GM12878 (cell line): ENCODE data around the gene SERPINF2. TPM values are rescaled to one million over a fixed set of nuclear protein-coding genes. Genes with fewer than 3 reads are reported as not detected.

Experiments used
- ATAC-seq: fragments of 200-7000 bp; cut with Tn5 transposase; 3 replicates; pipeline ENCODE4 v1.9.1; 2020; ENCODE audit warnings: mild to moderate bottlenecking, moderate library complexity
- BruUV-seq: library from RNA; stranded (reverse); fragments of 400-500 nt; replicated peaks from 2 replicates; lab custom pipeline; 2021; lab: Mats Ljungman, UMichigan
- CTCF ChIA-PET: fragments of 300-600 bp; sonication (Branson Sonifier 250); formaldehyde crosslinking; extraction: SDS; loops from one replicate; lab custom pipeline; 2021; ENCODE audit warnings: inconsistent platforms; lab: Yijun Ruan, JAX
- POLR2A ChIA-PET: fragments of 350-600 bp; formaldehyde crosslinking; extraction: SDS; loops from one replicate; lab custom pipeline; 2021; ENCODE audit warnings: inconsistent platforms; lab: Charles Lee
- RAD21 ChIA-PET: fragments of 300-600 bp; sonication (Branson Sonifier 250); formaldehyde crosslinking; loops from one replicate; lab custom pipeline; 2023; ENCODE audit warnings: antibody characterized with exemption; ENCODE audit not compliant: unreplicated experiment; lab: Charles Lee
- SMC1A ChIA-PET: fragments of 300-600 bp; sonication (Branson Sonifier 250); formaldehyde crosslinking; loops from one replicate; lab custom pipeline; 2023; ENCODE audit not compliant: unreplicated experiment, uncharacterized antibody; lab: Charles Lee
- DNase-seq: peaks from one replicate; pipeline ENCODE4 v3.0.0-alpha.2; 2011; ENCODE audit warnings: low read depth, low spot score
- FAIRE-seq: peaks from 3 replicates; lab custom pipeline; 2011; peaks lifted over from hg19 to GRCh38; lab: Jason Lieb, UNC
- H2AFZ ChIP-seq: 2 replicates; pipeline ENCODE4 v1.6.0; 2011; ENCODE audit warnings: low read depth, low read length, control low read depth; ENCODE audit not compliant: control insufficient read depth
- H3K27ac ChIP-seq: 2 replicates; pipeline ENCODE4 v1.5.1; 2011; ENCODE audit warnings: control low read depth; ENCODE audit not compliant: control insufficient read depth, insufficient read depth
- H3K27me3 ChIP-seq, 2 experiments: replicated peaks in 1 of 2; 2 replicates each; pipeline versions ENCODE4 v1.6.0 to v1.6.1; 2011; ENCODE audit warnings: low read length in 1 of 2; ENCODE audit not compliant: control insufficient read depth in 2 of 2, insufficient read depth in 2 of 2
- H3K36me3 ChIP-seq, 2 experiments: 2 replicates each; pipeline ENCODE4 v1.5.1; 2011; ENCODE audit warnings: low read length in 1 of 2; ENCODE audit not compliant: control insufficient read depth in 2 of 2, insufficient read depth in 2 of 2
- H3K4me1 ChIP-seq: 2 replicates; pipeline ENCODE4 v1.6.1; 2011; ENCODE audit warnings: mild to moderate bottlenecking, low read length, moderate library complexity, mixed read lengths; ENCODE audit not compliant: control insufficient read depth, insufficient read depth
- H3K4me2 ChIP-seq: 2 replicates; pipeline ENCODE4 v1.6.0; 2011; ENCODE audit warnings: control low read depth; ENCODE audit not compliant: control insufficient read depth, insufficient read depth
- H3K4me3 ChIP-seq: fragments of 200-600 bp; sonication (generic); 2 replicates; pipeline ENCODE4 v1.5.1; 2016
- H3K79me2 ChIP-seq: 2 replicates; pipeline ENCODE4 v1.6.0; 2011; ENCODE audit warnings: low read length; ENCODE audit not compliant: control insufficient read depth, insufficient read depth
- H3K9ac ChIP-seq: 2 replicates; pipeline ENCODE4 v1.8.0; 2011; ENCODE audit warnings: low read length, control low read depth, mixed read lengths; ENCODE audit not compliant: control insufficient read depth, insufficient read depth
- H3K9me3 ChIP-seq: replicated peaks from 3 replicates; pipeline ENCODE4 v1.5.1; 2011; ENCODE audit warnings: mild to moderate bottlenecking, low read length; ENCODE audit not compliant: control insufficient read depth, insufficient read depth
- H4K20me1 ChIP-seq: 2 replicates; pipeline ENCODE4 v1.6.0; 2011; ENCODE audit not compliant: control insufficient read depth, insufficient read depth
- ATF7 ChIP-seq: fragments of 450-650 bp; IDR thresholded peaks from 2 replicates; pipeline ENCODE4 v1.6.1; 2016; ENCODE audit warnings: low read depth, mild to moderate bottlenecking
- CEBPZ ChIP-seq: fragments of 150-350 bp; IDR thresholded peaks from 2 replicates; pipeline ENCODE4 v1.6.1; 2016; ENCODE audit warnings: low read depth, low read length
- ELK1 ChIP-seq: IDR thresholded peaks from 2 replicates; pipeline ENCODE4 v1.6.1; 2012; ENCODE audit warnings: low read depth, low read length, improper control_type of control experiment
- FOS ChIP-seq: IDR thresholded peaks from 3 replicates; pipeline ENCODE4 v1.6.1; 2011; ENCODE audit warnings: borderline replicate concordance; ENCODE audit not compliant: insufficient read length; ENCODE audit errors: extremely low read depth
- MAX ChIP-seq: IDR thresholded peaks from 2 replicates; pipeline ENCODE4 v1.6.1; 2012; ENCODE audit warnings: low read depth, low read length, improper control_type of control experiment
- MTA3 ChIP-seq: IDR thresholded peaks from 2 replicates; pipeline ENCODE4 v1.6.1; 2012; ENCODE audit warnings: low read length, inconsistent platforms, borderline replicate concordance
- PRDM15 ChIP-seq: fragments of 450-650 bp; formaldehyde crosslinking; IDR thresholded peaks from 2 replicates; pipeline ENCODE4 v1.4.0; 2020; ENCODE audit warnings: mild to moderate bottlenecking, moderate library complexity
- SPI1 ChIP-seq: IDR thresholded peaks from 2 replicates; pipeline ENCODE4 v1.6.1; 2011; ENCODE audit warnings: low read depth, mild to moderate bottlenecking, low read length, moderate library complexity, borderline replicate concordance; ENCODE audit not compliant: insufficient read depth
- SUZ12 ChIP-seq: fragments of 200-600 bp; sonication (generic); IDR thresholded peaks from one replicate; pipeline ENCODE4 v1.6.1; 2018; ENCODE audit warnings: antibody characterized with exemption, mild to moderate bottlenecking; ENCODE audit not compliant: unreplicated experiment
- ZNF274 ChIP-seq: IDR thresholded peaks from one replicate; pipeline ENCODE4 v1.8.0; 2011; ENCODE audit not compliant: insufficient read length, insufficient read depth
- ZSCAN29 ChIP-seq: fragments of 450-650 bp; IDR thresholded peaks from 2 replicates; pipeline ENCODE4 v1.6.1; 2017; ENCODE audit warnings: mild to moderate bottlenecking, moderate library complexity
- WGBS: methylation state at CpG from one replicate; pipeline ENCODE4 v1.1.6; 2016; ENCODE audit warnings: low lambda C conversion rate; ENCODE audit not compliant: insufficient replicate concordance, insufficient coverage; ENCODE audit errors: missing lambda C conversion rate; 5-methylcytosine and 5-hydroxymethylcytosine counted together
- in situ Hi-C: fragments of 300-500 bp; cut with MboI; formaldehyde crosslinking; loops from 9 replicates; pipeline ENCODE4 v1.14.3; 2018; ENCODE audit warnings: mixed read lengths
- intact Hi-C: fragments of 100-400 bp; cut with micrococcal nuclease; formaldehyde crosslinking; loops from one replicate; pipeline ENCODE4 v1.14.2; 2022; ENCODE audit not compliant: unreplicated experiment
- polyA plus RNA-seq, 11 experiments: library from polyadenylated mRNA; depleted of rRNA in 4 of 11; unstranded in 6 of 11; stranded (reverse) in 5 of 11; fragments of >200 nt; fragmentation: Nextera tagmentation in 4 of 11; fragmentation: Illumina TruSeq in 1 of 11; extraction: Ambion mirVana in 4 of 11; extraction: Trizol in 1 of 11; gene quantifications; 1 replicate in 1 of 11; 2 replicates in 10 of 11; pipeline versions ENCODE4 v1.2.1 to v1.2.3, GENCODE V29; 2011 to 2016; ENCODE audit warnings: inconsistent platforms in 2 of 11, missing spikeins in 2 of 11, low read depth in 1 of 11
- total RNA-seq, 4 experiments: library from RNA; depleted of rRNA in 3 of 4; stranded (reverse); fragments of >200 nt in 3 of 4; fragmentation: Illumina TruSeq in 1 of 4; extraction: Trizol in 1 of 4; gene quantifications; 2 replicates each; pipeline versions ENCODE4 v1.2.1 to v1.2.3, GENCODE V29; 2013 to 2021

Gene SERPINF2
- total and polyA plus RNA-seq, 10 of the 15 experiments (the other 5 are each of a cell fraction or from before 2014, with no cell fraction given), result 0.04 to 0.21 (median 0.12) TPM; not detected in 6

GRCh38 chr17:1800712-1801111 is 58.0 kb downstream of the SERPINF2 start:
- DNase-seq, result no peak
- in situ Hi-C loops (no loop called here), intact Hi-C loops (no loop called here)
- H3K9me3 ChIP-seq, result no peaks in the 10 kb centered on the region
- H3K9ac ChIP-seq, result no peak overlapping the region
- BruUV-seq, result no TSS peak
- TF ChIP-seq ELK1 (no peak), SPI1 (no peak), ZNF274 (no peak), MAX (no peak), ZSCAN29 (no peak), MTA3 (no peak), SUZ12 (no peak), ATF7 (no peak), FOS (no peak), CEBPZ (no peak), PRDM15 (no peak)
- RAD21 ChIA-PET, result no interaction called here
- POLR2A ChIA-PET, result no interaction called here
- H3K4me1 ChIP-seq, result no peaks in the 10 kb centered on the region
- H3K36me3 ChIP-seq, result peaks cover 7 to 24% of the 10 kb centered on the region in 2 experiments
- H2AFZ ChIP-seq, result no peak overlapping the region
- no peaks in the 10 kb centered on the region for H3K27me3 ChIP-seq
- no peak for ATAC-seq
- 99% methylated on average over 4 of the region's 4 CpGs for WGBS
- no peak overlapping the region for H3K4me2 ChIP-seq
- H3K4me3 ChIP-seq, result no peak overlapping the region
- SMC1A ChIA-PET, result no interaction called here
- H3K79me2 ChIP-seq, result no peaks in the 10 kb centered on the region
- no peak overlapping the region for H3K27ac ChIP-seq
- H4K20me1 ChIP-seq, result no peaks in the 10 kb centered on the region
- FAIRE-seq, result no peak
- CTCF ChIA-PET, result no interaction called here
